Keratinocyte (primary cell): Measurements from ENCODE around the gene SMG6.

Experiments used
- EZH2 ChIP-seq: IDR thresholded peaks from one replicate; pipeline ENCODE4 v1.6.1; 2012; ENCODE audit warnings: inconsistent platforms, mild to moderate bottlenecking, low read length, moderate library complexity
- TF ChIP-seq, protein P1 (sequence below), 3 experiments: IDR thresholded peaks in 1 of 3; conservative IDR thresholded peaks in 1 of 3; optimal IDR thresholded peaks in 1 of 3; 2 replicates in 2 of 3; 3 replicates in 1 of 3; pipeline versions ENCODE3 to v1.5.1; 2011; ENCODE audit warnings: low read length in 3 of 3, mild to moderate bottlenecking in 3 of 3, moderate library complexity in 2 of 3, control low read depth in 1 of 3, inconsistent platforms in 1 of 3; ENCODE audit not compliant: insufficient read depth in 2 of 3; ENCODE audit errors: extremely low read depth in 1 of 3

DNA sequence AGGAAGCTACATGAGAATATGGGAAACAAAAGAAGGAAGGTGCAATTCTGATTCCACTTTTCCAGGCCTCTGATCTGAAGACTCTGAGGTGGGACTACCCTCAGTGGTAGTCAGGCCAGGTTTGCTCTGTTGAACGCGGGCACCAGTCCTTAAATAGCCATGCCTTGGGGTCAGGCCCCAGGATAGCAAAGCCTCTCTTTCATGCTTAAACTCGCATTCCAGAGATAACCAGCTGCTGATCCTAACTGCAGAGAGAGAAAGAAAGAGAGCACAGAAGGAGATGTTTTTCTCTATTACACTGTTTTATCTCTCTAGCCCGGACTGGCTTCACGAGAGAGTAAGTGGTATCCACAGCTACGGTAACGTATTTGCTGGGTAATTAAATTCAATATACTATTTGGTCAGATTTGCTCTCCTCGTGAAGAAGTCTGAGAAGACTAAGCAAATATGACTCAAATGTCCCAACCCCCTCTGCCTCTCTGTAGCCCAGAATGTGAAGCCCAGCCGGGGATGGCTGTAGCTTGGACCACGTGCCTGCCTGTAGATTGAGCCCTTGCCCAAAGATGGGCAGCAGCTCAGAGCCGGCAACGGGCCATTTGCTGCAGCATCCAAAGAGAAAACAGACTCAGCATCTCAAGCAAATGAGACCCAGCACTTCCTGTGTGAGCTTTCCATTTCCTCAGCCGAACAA lies 122.2 kb downstream of the SMG6 start:
- TF ChIP-seq, protein P1, sequence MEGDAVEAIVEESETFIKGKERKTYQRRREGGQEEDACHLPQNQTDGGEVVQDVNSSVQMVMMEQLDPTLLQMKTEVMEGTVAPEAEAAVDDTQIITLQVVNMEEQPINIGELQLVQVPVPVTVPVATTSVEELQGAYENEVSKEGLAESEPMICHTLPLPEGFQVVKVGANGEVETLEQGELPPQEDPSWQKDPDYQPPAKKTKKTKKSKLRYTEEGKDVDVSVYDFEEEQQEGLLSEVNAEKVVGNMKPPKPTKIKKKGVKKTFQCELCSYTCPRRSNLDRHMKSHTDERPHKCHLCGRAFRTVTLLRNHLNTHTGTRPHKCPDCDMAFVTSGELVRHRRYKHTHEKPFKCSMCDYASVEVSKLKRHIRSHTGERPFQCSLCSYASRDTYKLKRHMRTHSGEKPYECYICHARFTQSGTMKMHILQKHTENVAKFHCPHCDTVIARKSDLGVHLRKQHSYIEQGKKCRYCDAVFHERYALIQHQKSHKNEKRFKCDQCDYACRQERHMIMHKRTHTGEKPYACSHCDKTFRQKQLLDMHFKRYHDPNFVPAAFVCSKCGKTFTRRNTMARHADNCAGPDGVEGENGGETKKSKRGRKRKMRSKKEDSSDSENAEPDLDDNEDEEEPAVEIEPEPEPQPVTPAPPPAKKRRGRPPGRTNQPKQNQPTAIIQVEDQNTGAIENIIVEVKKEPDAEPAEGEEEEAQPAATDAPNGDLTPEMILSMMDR (optimal IDR thresholded peaks at IDR 0.05 in 1 of 3, IDR thresholded peaks at IDR 0.05 in 1 of 3, conservative IDR thresholded peaks at IDR 0.05 in 1 of 3; ENCODE audit: extremely low read depth in 1 of 3, insufficient read depth in 2 of 3, low read length in 3 of 3): no peak
- TF ChIP-seq EZH2: no peak
